Esophagus squamous epithelium (tissue), 4 donors: ENCODE data around the gene ZNF70.

Experiments used
- CTCF ChIP-seq, 6 experiments: fragments of 450-650 bp in 4 of 6; fragments of 200-600 bp in 2 of 6; sonication (generic) in 2 of 6; IDR thresholded peaks; one replicate each; pipeline ENCODE4 v1.5.1; 2016 to 2019; ENCODE audit warnings: antibody characterized with exemption in 6 of 6, mild to moderate bottlenecking in 4 of 6, moderate library complexity in 4 of 6
- POLR2A ChIP-seq, 4 donors: fragments of 450-650 bp; IDR thresholded peaks; one replicate each; pipeline ENCODE4 v1.6.1; 2017; ENCODE audit warnings: antibody characterized with exemption in 4 of 4, mild to moderate bottlenecking in 4 of 4, moderate library complexity in 3 of 4

- TF ChIP-seq CTCF (IDR thresholded peaks at IDR 0.05): peak in 1 of 6 experiments; percentile 2
- TF ChIP-seq POLR2A (IDR thresholded peaks at IDR 0.05): peak in 2 of 4 donors; percentile 58 to 72
Measured at GRCh38 chr22:23750714-23751440, at the start of gene ZNF70.
